ENCODE data around the gene NDST1.

Gene NDST1

GRCh38 chr5:150583541-150584225, 75.8 kb downstream of the NDST1 start:
- H3K4me1 ChIP-seq (ENCODE audit: control insufficient read depth in 2 of 2, insufficient read depth in 2 of 2, low read length in 2 of 2) = peaks cover 33 to 63% of the 10 kb centered on the region in 2 donors
- H3K9me3 ChIP-seq (ENCODE audit: control insufficient read depth in 2 of 2, low read length in 2 of 2) = no peaks in the 10 kb centered on the region
- H3K27me3 ChIP-seq (ENCODE audit: control insufficient read depth in 2 of 2, insufficient read depth in 2 of 2, low read length in 2 of 2) = no peaks in the 10 kb centered on the region
- H3K4me3 ChIP-seq (ENCODE audit: low read length in 2 of 2) = no peak overlapping the region
- H3K9ac ChIP-seq (ENCODE audit: low read depth in 1 of 2, low read length in 2 of 2) = no peak overlapping the region
- H3K27ac ChIP-seq (ENCODE audit: low read depth in 2 of 2, low read length in 2 of 2) = peak overlapping the region; percentile 85 to 88
- H3K36me3 ChIP-seq (ENCODE audit: control insufficient read depth in 2 of 2, insufficient read depth in 2 of 2, low read length in 2 of 2) = no peaks in the 10 kb centered on the region

GRCh38 chr5:150584556-150585335, 76.8 kb downstream of the NDST1 start:
- Histone ChIP-seq H3K27me3 (ENCODE audit: control insufficient read depth in 2 of 2, insufficient read depth in 2 of 2, low read length in 2 of 2) (no peaks in the 10 kb centered on the region), H3K27ac (ENCODE audit: low read depth in 2 of 2, low read length in 2 of 2) (peak overlapping the region; percentile 85 to 88), H3K4me1 (ENCODE audit: control insufficient read depth in 2 of 2, insufficient read depth in 2 of 2, low read length in 2 of 2) (peaks cover 34 to 61% of the 10 kb centered on the region in 2 donors), H3K4me3 (ENCODE audit: low read length in 2 of 2) (peak overlapping the region in 1 of 2 donors; percentile 80), H3K9ac (ENCODE audit: low read depth in 1 of 2, low read length in 2 of 2) (peak overlapping the region in 1 of 2 donors; percentile 66), H3K9me3 (ENCODE audit: control insufficient read depth in 2 of 2, low read length in 2 of 2) (no peaks in the 10 kb centered on the region), H3K36me3 (ENCODE audit: control insufficient read depth in 2 of 2, insufficient read depth in 2 of 2, low read length in 2 of 2) (no peaks in the 10 kb centered on the region)

GRCh38 chr5:150585781-150586341, 77.9 kb downstream of the NDST1 start:
- H3K27me3 ChIP-seq (ENCODE audit: control insufficient read depth in 2 of 2, insufficient read depth in 2 of 2, low read length in 2 of 2) = no peaks in the 10 kb centered on the region
- no peaks in the 10 kb centered on the region for H3K9me3 ChIP-seq (ENCODE audit: control insufficient read depth in 2 of 2, low read length in 2 of 2)
- H3K9ac ChIP-seq (ENCODE audit: low read depth in 1 of 2, low read length in 2 of 2) = peak overlapping the region; percentile 60 to 66
- peak overlapping the region; percentile 62 to 80 for H3K4me3 ChIP-seq (ENCODE audit: low read length in 2 of 2)
- H3K36me3 ChIP-seq (ENCODE audit: control insufficient read depth in 2 of 2, insufficient read depth in 2 of 2, low read length in 2 of 2) = no peaks in the 10 kb centered on the region
- H3K27ac ChIP-seq (ENCODE audit: low read depth in 2 of 2, low read length in 2 of 2) = peak overlapping the region; percentile 85 to 88
- peaks cover 45 to 69% of the 10 kb centered on the region in 2 donors for H3K4me1 ChIP-seq (ENCODE audit: control insufficient read depth in 2 of 2, insufficient read depth in 2 of 2, low read length in 2 of 2)

GRCh38 chr5:150587016-150587415, 79.1 kb downstream of the NDST1 start:
- Histone ChIP-seq H3K4me1 (ENCODE audit: control insufficient read depth in 2 of 2, insufficient read depth in 2 of 2, low read length in 2 of 2) (peaks cover 49 to 70% of the 10 kb centered on the region in 2 donors), H3K9ac (ENCODE audit: low read depth in 1 of 2, low read length in 2 of 2) (no peak overlapping the region), H3K36me3 (ENCODE audit: control insufficient read depth in 2 of 2, insufficient read depth in 2 of 2, low read length in 2 of 2) (no peaks in the 10 kb centered on the region), H3K27me3 (ENCODE audit: control insufficient read depth in 2 of 2, insufficient read depth in 2 of 2, low read length in 2 of 2) (no peaks in the 10 kb centered on the region), H3K27ac (ENCODE audit: low read depth in 2 of 2, low read length in 2 of 2) (no peak overlapping the region), H3K4me3 (ENCODE audit: low read length in 2 of 2) (peak overlapping the region; percentile 62 to 80), H3K9me3 (ENCODE audit: control insufficient read depth in 2 of 2, low read length in 2 of 2) (no peaks in the 10 kb centered on the region)

- H3K4me3 ChIP-seq (ENCODE audit: low read length in 2 of 2) = peak overlapping the region in 1 of 2 donors; percentile 80
- peak overlapping the region; percentile 64 to 80 for H3K27ac ChIP-seq (ENCODE audit: low read depth in 2 of 2, low read length in 2 of 2)
- H3K27me3 ChIP-seq (ENCODE audit: control insufficient read depth in 2 of 2, insufficient read depth in 2 of 2, low read length in 2 of 2) = no peaks in the 10 kb centered on the region
- H3K9ac ChIP-seq (ENCODE audit: low read depth in 1 of 2, low read length in 2 of 2) = peak overlapping the region; percentile 19 to 21
- H3K9me3 ChIP-seq (ENCODE audit: control insufficient read depth in 2 of 2, low read length in 2 of 2) = no peaks in the 10 kb centered on the region
- peaks cover 47 to 60% of the 10 kb centered on the region in 2 donors for H3K4me1 ChIP-seq (ENCODE audit: control insufficient read depth in 2 of 2, insufficient read depth in 2 of 2, low read length in 2 of 2)
- H3K36me3 ChIP-seq (ENCODE audit: control insufficient read depth in 2 of 2, insufficient read depth in 2 of 2, low read length in 2 of 2) = no peaks in the 10 kb centered on the region
Observed at GRCh38 chr5:150587856-150588595, 80.1 kb downstream of the NDST1 start.

- peak overlapping the region in 1 of 2 donors; percentile 80 for H3K4me3 ChIP-seq (ENCODE audit: low read length in 2 of 2)
- H3K4me1 ChIP-seq (ENCODE audit: control insufficient read depth in 2 of 2, insufficient read depth in 2 of 2, low read length in 2 of 2) = peaks cover 47 to 60% of the 10 kb centered on the region in 2 donors
- peak overlapping the region; percentile 74 to 82 for H3K27ac ChIP-seq (ENCODE audit: low read depth in 2 of 2, low read length in 2 of 2)
- no peak overlapping the region for H3K9ac ChIP-seq (ENCODE audit: low read depth in 1 of 2, low read length in 2 of 2)
- no peaks in the 10 kb centered on the region for H3K36me3 ChIP-seq (ENCODE audit: control insufficient read depth in 2 of 2, insufficient read depth in 2 of 2, low read length in 2 of 2)
- no peaks in the 10 kb centered on the region for H3K9me3 ChIP-seq (ENCODE audit: control insufficient read depth in 2 of 2, low read length in 2 of 2)
- no peaks in the 10 kb centered on the region for H3K27me3 ChIP-seq (ENCODE audit: control insufficient read depth in 2 of 2, insufficient read depth in 2 of 2, low read length in 2 of 2)
Observed at GRCh38 chr5:150588596-150588890, 80.6 kb downstream of the NDST1 start.

GRCh38 chr5:150589862-150590601, 82.1 kb downstream of the NDST1 start:
- H3K27me3 ChIP-seq (ENCODE audit: control insufficient read depth in 2 of 2, insufficient read depth in 2 of 2, low read length in 2 of 2) = no peaks in the 10 kb centered on the region
- no peaks in the 10 kb centered on the region for H3K9me3 ChIP-seq (ENCODE audit: control insufficient read depth in 2 of 2, low read length in 2 of 2)
- peak overlapping the region; percentile 28 to 40 for H3K4me3 ChIP-seq (ENCODE audit: low read length in 2 of 2)
- peak overlapping the region; percentile 48 to 53 for H3K9ac ChIP-seq (ENCODE audit: low read depth in 1 of 2, low read length in 2 of 2)
- peaks cover 38 to 52% of the 10 kb centered on the region in 2 donors for H3K4me1 ChIP-seq (ENCODE audit: control insufficient read depth in 2 of 2, insufficient read depth in 2 of 2, low read length in 2 of 2)
- H3K36me3 ChIP-seq (ENCODE audit: control insufficient read depth in 2 of 2, insufficient read depth in 2 of 2, low read length in 2 of 2) = peaks cover 0 to under 1% of the 10 kb centered on the region in 2 donors
- peak overlapping the region; percentile 74 to 82 for H3K27ac ChIP-seq (ENCODE audit: low read depth in 2 of 2, low read length in 2 of 2)

- Histone ChIP-seq H3K36me3 (ENCODE audit: control insufficient read depth in 2 of 2, insufficient read depth in 2 of 2, low read length in 2 of 2) (peaks cover 0 to 3% of the 10 kb centered on the region in 2 donors), H3K27ac (ENCODE audit: low read depth in 2 of 2, low read length in 2 of 2) (peak overlapping the region in 1 of 2 donors; percentile 82), H3K27me3 (ENCODE audit: control insufficient read depth in 2 of 2, insufficient read depth in 2 of 2, low read length in 2 of 2) (no peaks in the 10 kb centered on the region), H3K9ac (ENCODE audit: low read depth in 1 of 2, low read length in 2 of 2) (peak overlapping the region in 1 of 2 donors; percentile 37), H3K4me3 (ENCODE audit: low read length in 2 of 2) (peak overlapping the region in 1 of 2 donors; percentile 22), H3K4me1 (ENCODE audit: control insufficient read depth in 2 of 2, insufficient read depth in 2 of 2, low read length in 2 of 2) (peaks cover 32 to 45% of the 10 kb centered on the region in 2 donors), H3K9me3 (ENCODE audit: control insufficient read depth in 2 of 2, low read length in 2 of 2) (no peaks in the 10 kb centered on the region)
Observed at GRCh38 chr5:150590979-150591695, 83.2 kb downstream of the NDST1 start.

- Histone ChIP-seq H3K27me3 (ENCODE audit: control insufficient read depth in 2 of 2, insufficient read depth in 2 of 2, low read length in 2 of 2) (no peaks in the 10 kb centered on the region), H3K4me1 (ENCODE audit: control insufficient read depth in 2 of 2, insufficient read depth in 2 of 2, low read length in 2 of 2) (peaks cover 32 to 35% of the 10 kb centered on the region in 2 donors), H3K9me3 (ENCODE audit: control insufficient read depth in 2 of 2, low read length in 2 of 2) (no peaks in the 10 kb centered on the region), H3K36me3 (ENCODE audit: control insufficient read depth in 2 of 2, insufficient read depth in 2 of 2, low read length in 2 of 2) (peaks cover 0 to 6% of the 10 kb centered on the region in 2 donors), H3K27ac (ENCODE audit: low read depth in 2 of 2, low read length in 2 of 2) (no peak overlapping the region), H3K9ac (ENCODE audit: low read depth in 1 of 2, low read length in 2 of 2) (no peak overlapping the region), H3K4me3 (ENCODE audit: low read length in 2 of 2) (no peak overlapping the region)
Observed at GRCh38 chr5:150593593-150593992, 85.7 kb downstream of the NDST1 start.
